Mucosa of descending colon (tissue), 3 donors: Measurements from ENCODE around the gene HDGFL2. TPM values are rescaled to one million over a fixed set of nuclear protein-coding genes. Genes with fewer than 3 reads are reported as not detected.

Experiments used
- ATAC-seq: fragments of 200-7000 bp; cut with Tn5 transposase; one replicate; pipeline ENCODE4 v1.9.1; 2020; ENCODE audit warnings: mild to moderate bottlenecking, moderate library complexity
- DNase-seq, 3 donors: peaks; one replicate each; pipeline ENCODE4 v3.0.0-alpha.2; 2020
- H3K36me3 ChIP-seq: fragments of 200-600 bp; one replicate; pipeline ENCODE4 v1.8.0; 2021; ENCODE audit warnings: low read depth, mild to moderate bottlenecking
- H3K4me1 ChIP-seq: fragments of 200-600 bp; one replicate; pipeline ENCODE4 v1.8.0; 2021; ENCODE audit warnings: low read depth, mild to moderate bottlenecking
- H3K4me3 ChIP-seq: fragments of 200-600 bp; one replicate; pipeline ENCODE4 v1.8.0; 2021; ENCODE audit warnings: mild to moderate bottlenecking
- H3K9me3 ChIP-seq: fragments of 200-600 bp; one replicate; pipeline ENCODE4 v1.8.0; 2021; ENCODE audit warnings: mild to moderate bottlenecking
- CTCF ChIP-seq: fragments of 200-600 bp; IDR thresholded peaks from one replicate; pipeline ENCODE4 v1.8.0; 2022; ENCODE audit warnings: antibody characterized with exemption, mild to moderate bottlenecking
- intact Hi-C, 2 donors: fragments of 100-400 bp; cut with DNase I in 1 of 2; cut with micrococcal nuclease in 1 of 2; formaldehyde crosslinking; loops; one replicate each; pipeline versions ENCODE4 v1.11.0 to v1.11.1; 2022; cut with DNase I, micrococcal nuclease
- total RNA-seq, 3 donors: library from RNA; stranded (reverse); fragmentation: NEBNext Ultra II Directional in 2 of 3; extraction: Animal tissue kit (Norgen Biotek cat#: 25700) in 2 of 3; gene quantifications; one replicate each; pipeline versions ENCODE4 v1.2.1 to v1.2.4, GENCODE V29; 2021 to 2023
- donor health status: DM: no; HTN: no; CAD: no; lungs with moderate emphysema.
- donor health status: DM: no; HTN: no; CAD: no.
- donor health status: DM: no; HTN: yes; CAD: no.

The HDGFL2 gene
- total RNA-seq, 3 donors from 2014 or later, result 35.6 to 49.2 (median 39.0) TPM

- H3K9me3 ChIP-seq, result no peaks in the 10 kb centered on the region
- peak; percentile 86 to 87 (median 86) for DNase-seq
- intact Hi-C loops, result no loop called here
- no peak within 1 kb of the TSS for H3K4me3 ChIP-seq
- H3K4me1 ChIP-seq, result peaks cover 13% of the 10 kb centered on the region
- no peak for TF ChIP-seq CTCF
- no peaks in the 10 kb centered on the region for H3K36me3 ChIP-seq
- ATAC-seq, result peak; percentile 77
Measured at GRCh38 chr19:4534836-4535658, 63.0 kb downstream of the HDGFL2 start, which contains the start of gene PLIN5. Gene PLIN5 (minus strand): TSS chr19:4535224. CDS start chr19:4534074, 1,150 bp downstream.

- Histone ChIP-seq H3K4me3 (no peak overlapping the region), H3K9me3 (no peaks in the 10 kb centered on the region), H3K4me1 (peaks cover 13% of the 10 kb centered on the region), H3K36me3 (no peaks in the 10 kb centered on the region)
- ATAC-seq, result no peak
- TF ChIP-seq CTCF, result no peak
- intact Hi-C loops, result no loop called here
- no peak for DNase-seq
Measured at GRCh38 chr19:4536798-4537197, 64.7 kb downstream of the HDGFL2 start.

- intact Hi-C loops, result no loop called here
- no peak for ATAC-seq
- TF ChIP-seq CTCF, result no peak
- Histone ChIP-seq H3K36me3 (no peaks in the 10 kb centered on the region), H3K4me1 (peaks cover 13% of the 10 kb centered on the region), H3K4me3 (no peak overlapping the region), H3K9me3 (no peaks in the 10 kb centered on the region)
- DNase-seq, result no peak
Measured at GRCh38 chr19:4537953-4538600, 66.0 kb downstream of the HDGFL2 start.

GRCh38 chr19:4538601-4538954, 66.5 kb downstream of the HDGFL2 start:
- ATAC-seq, result no peak
- Histone ChIP-seq H3K4me3 (no peak overlapping the region), H3K9me3 (no peaks in the 10 kb centered on the region), H3K36me3 (no peaks in the 10 kb centered on the region), H3K4me1 (peaks cover 13% of the 10 kb centered on the region)
- no peak for TF ChIP-seq CTCF
- DNase-seq, result no peak
- intact Hi-C loops, result no loop called here

- TF ChIP-seq CTCF, result no peak
- Histone ChIP-seq H3K4me3 (no peak overlapping the region), H3K4me1 (peaks cover 13% of the 10 kb centered on the region), H3K36me3 (no peaks in the 10 kb centered on the region), H3K9me3 (no peaks in the 10 kb centered on the region)
- intact Hi-C loops, result no loop called here
- no peak for ATAC-seq
- no peak for DNase-seq
Measured at GRCh38 chr19:4539169-4539692, 67.1 kb downstream of the HDGFL2 start.
